K562 (cell line): Measurements from ENCODE around the gene SPATA12. TPM values are rescaled to one million over a fixed set of nuclear protein-coding genes. Genes with fewer than 3 reads are reported as not detected.

ENCODE experiments used
- ADNP ChIP-seq: fragments of 200-800 bp; sonication (Bioruptor generic); IDR thresholded peaks from 2 replicates; pipeline ENCODE4 v1.6.1; 2016; ENCODE audit warnings: missing genetic modification characterization, missing compliant biosample characterization
- ATF2 ChIP-seq: sonication (generic); formaldehyde crosslinking; IDR thresholded peaks from 2 replicates; pipeline ENCODE4 v1.8.1; 2022; ENCODE audit warnings: missing genetic modification reagents
- BCLAF1 ChIP-seq, 2 experiments: fragments of 450-650 bp in 1 of 2; IDR thresholded peaks; 2 replicates each; pipeline ENCODE4 v1.6.1; 2011 to 2017; ENCODE audit warnings: low read depth in 2 of 2, antibody characterized with exemption in 1 of 2, borderline replicate concordance in 1 of 2, low read length in 1 of 2, mild to moderate bottlenecking in 1 of 2, mixed read lengths in 1 of 2; ENCODE audit not compliant: control insufficient read depth in 1 of 2
- HDAC1 ChIP-seq, 2 experiments: fragments of 450-650 bp; IDR thresholded peaks; 2 replicates each; pipeline ENCODE4 v1.6.1; 2016 to 2017; ENCODE audit warnings: inconsistent platforms in 1 of 2, mild to moderate bottlenecking in 1 of 2, moderate library complexity in 1 of 2
- HNRNPH1 ChIP-seq: fragments of 200-400 bp; formaldehyde crosslinking; optimal IDR thresholded peaks from 2 replicates; pipeline ENCODE3; 2017; ENCODE audit warnings: low read depth, mild to moderate bottlenecking, low read length, moderate library complexity
- L3MBTL2 ChIP-seq: fragments of 450-650 bp; IDR thresholded peaks from 2 replicates; pipeline ENCODE4 v1.6.1; 2016; ENCODE audit warnings: mild to moderate bottlenecking, moderate library complexity
- MEF2D ChIP-seq: conservative IDR thresholded peaks from 2 replicates; pipeline ENCODE4 v1.6.1; 2016; ENCODE audit warnings: low read depth, missing genetic modification characterization, missing compliant biosample characterization
- MNT ChIP-seq, 2 experiments: fragments of 450-650 bp; conservative IDR thresholded peaks; 2 replicates each; pipeline ENCODE4 v1.6.1; 2017; ENCODE audit warnings: mild to moderate bottlenecking in 2 of 2, moderate library complexity in 2 of 2
- PHF20 ChIP-seq: fragments of 450-650 bp; IDR thresholded peaks from 2 replicates; pipeline ENCODE4 v1.6.1; 2018; ENCODE audit not compliant: partially characterized antibody
- PURB ChIP-seq: sonication (generic); formaldehyde crosslinking; IDR thresholded peaks from 2 replicates; pipeline ENCODE4 v1.9.0; 2021; ENCODE audit warnings: low read depth, mild to moderate bottlenecking, missing genetic modification reagents
- RAD51 ChIP-seq: fragments of 450-650 bp; IDR thresholded peaks from 2 replicates; pipeline ENCODE4 v1.7.1; 2016; ENCODE audit warnings: low read depth, mild to moderate bottlenecking, borderline replicate concordance
- SNRNP70 ChIP-seq: fragments of 200-400 bp; formaldehyde crosslinking; optimal IDR thresholded peaks from 2 replicates; pipeline ENCODE3; 2017; ENCODE audit warnings: low read depth, low read length
- TAF7 ChIP-seq: fragments of 450-650 bp; IDR thresholded peaks from 2 replicates; pipeline ENCODE4 v1.6.1; 2016; ENCODE audit warnings: missing genetic modification characterization, missing compliant biosample characterization
- TCF15 ChIP-seq: fragments of 250-450 bp; sonication (Bioruptor Pico); IDR thresholded peaks from 2 replicates; pipeline ENCODE4 v1.8.0; 2022; ENCODE audit warnings: moderate library complexity, mild to moderate bottlenecking, inconsistent platforms
- U2AF2 ChIP-seq: fragments of 200-400 bp; formaldehyde crosslinking; optimal IDR thresholded peaks from 2 replicates; pipeline ENCODE3; 2017; ENCODE audit warnings: low read depth, mild to moderate bottlenecking, low read length
- USF1 ChIP-seq: sonication (generic); formaldehyde crosslinking; IDR thresholded peaks from 2 replicates; pipeline ENCODE4 v1.9.0; 2022; ENCODE audit warnings: mild to moderate bottlenecking, missing genetic modification reagents
- ZNF316 ChIP-seq: fragments of 450-650 bp; IDR thresholded peaks from 2 replicates; pipeline ENCODE4 v1.6.1; 2016
- ZNF398 ChIP-seq: fragments of 250-450 bp; sonication (Bioruptor Pico); IDR thresholded peaks from 2 replicates; pipeline ENCODE4 v1.8.0; 2021; ENCODE audit warnings: moderate library complexity, mild to moderate bottlenecking, inconsistent platforms
- polyA plus RNA-seq, 8 experiments: library from polyadenylated mRNA; depleted of rRNA in 4 of 8; stranded (reverse) in 5 of 8; unstranded in 3 of 8; fragments of >200 nt; fragmentation: Nextera tagmentation in 2 of 8; fragmentation: Illumina TruSeq in 1 of 8; extraction: Ambion mirVana in 2 of 8; extraction: Trizol in 1 of 8; gene quantifications; 2 replicates each; pipeline versions ENCODE4 v1.2.1 to v1.2.3, GENCODE V29; 2011 to 2014; ENCODE audit warnings: inconsistent platforms in 1 of 8, missing spikeins in 1 of 8
- total RNA-seq, 7 experiments: library from RNA; depleted of rRNA in 6 of 7; stranded (reverse); fragments of >200 nt in 6 of 7; fragmentation: Illumina TruSeq in 2 of 7; extraction: Trizol in 2 of 7; gene quantifications; 2 replicates each; pipeline versions ENCODE4 v1.2.1 to v1.2.3, GENCODE V29; 2011 to 2021; ENCODE audit warnings: low replicate concordance in 1 of 7

The SPATA12 gene
- total and polyA plus RNA-seq, 9 of the 15 experiments (the other 6 are each of a cell fraction or from before 2014, with no cell fraction given), result not detected

GRCh38 chr3:57048052-57048671 is 12.3 kb upstream of the SPATA12 start (continued):
- TF ChIP-seq HDAC1 (IDR thresholded peaks at IDR 0.05) (no peak), RAD51 (peak; percentile 56; the same call in 1 of the 2 replicates), U2AF2 (no peak), MNT (conservative IDR thresholded peaks at IDR 0.05) (0 out of 4 replicates have a peak, but pooled peaks of 1 of the 2 experiments have one; percentile 25), SNRNP70 (no peak), PHF20 (no peak), ATF2 (CRISPR knock-in tag) (no peak), MEF2D (tag) (no peak), USF1 (CRISPR knock-in tag) (0 out of 2 replicates have a peak, but pooled peaks have one; percentile 26), TCF15 (CRISPR knock-in tag) (no peak), HNRNPH1 (no peak), ZNF398 (CRISPR knock-in tag) (no peak), TAF7 (tag) (no peak), L3MBTL2 (peak; percentile 34; the same call in 1 of the 2 replicates), ZNF316 (no peak), ADNP (tag) (no peak), BCLAF1 (IDR thresholded peaks at IDR 0.05; ENCODE audit: borderline replicate concordance in 1 of 2, control insufficient read depth in 1 of 2, low read depth in 2 of 2, low read length in 1 of 2) (no peak), PURB (CRISPR knock-in tag) (no peak)
